Measurements from ENCODE around the gene TTBK2. TPM values are rescaled to one million over a fixed set of nuclear protein-coding genes. Genes with fewer than 3 reads are reported as not detected.
"Not testable (repeated sequence)": the region's sequence is repeated elsewhere in the genome, so short reads cannot be mapped to it uniquely, and the experiment has no call there.

Gene TTBK2
- total RNA-seq, 5 donors from 2014 or later (not counting 1 experiment from before 2014, with no cell fraction given): 26.2 to 30.7 (median 26.9) TPM

DNA sequence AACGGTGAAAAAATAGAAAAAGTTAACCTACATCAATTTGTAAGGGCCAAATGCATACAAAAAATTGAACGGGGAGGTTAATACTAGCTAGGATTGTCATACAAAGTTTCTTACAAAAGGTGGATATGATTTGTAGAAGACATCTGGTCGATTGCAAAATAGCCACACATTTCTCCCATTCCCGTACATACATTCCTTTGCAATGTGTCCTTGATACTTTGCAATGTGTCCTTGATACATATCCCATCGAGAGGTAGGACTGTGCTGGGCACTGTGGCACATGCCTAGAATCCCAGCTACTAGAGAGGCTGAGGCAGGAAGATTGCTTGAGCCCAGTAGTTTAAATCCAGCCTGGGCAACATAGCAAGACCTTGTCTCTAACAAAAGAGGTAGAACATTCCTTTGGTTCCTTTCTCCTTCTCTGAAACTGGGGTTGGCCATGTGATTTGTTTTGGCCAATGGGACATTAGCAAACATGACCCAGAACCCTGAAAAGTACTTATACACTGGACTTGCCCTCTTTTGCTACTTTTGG is 9.5 kb downstream of the TTBK2 start:
- POLR2A ChIA-PET: no interaction called here
- Mint-ChIP-seq H3K9me3 (no peaks in the 10 kb centered on the region), H3K4me3 (no peak overlapping the region), H3K36me3 (peaks cover 5% of the 10 kb centered on the region), H3K4me1 (peaks cover 36 to 59% (median 40%) of the 10 kb centered on the region in 3 donors), H3K27ac (no peak overlapping the region), H3K27me3 (no peaks in the 10 kb centered on the region)
- no peaks in the 10 kb centered on the region for H3K9me3 ChIP-seq
- H3K27ac ChIP-seq (ENCODE audit: low read length): no peak overlapping the region
- H3K27me3 ChIP-seq (replicated peaks in 1 of 2; ENCODE audit: control insufficient read depth in 2 of 2, extremely low read depth in 1 of 2, insufficient read depth in 2 of 2, low read length in 1 of 2): no peaks in the 10 kb centered on the region
- H3K4me3 ChIP-seq (ENCODE audit: control insufficient read depth in 1 of 2, extremely low read depth in 1 of 2, low read length in 1 of 2): no peak overlapping the region
- DNase-seq (no peak), ATAC-seq (replicated peaks in 1 of 4) (no peak)
- 100% methylated on average over 2 of the region's 5 CpGs for WGBS (ENCODE audit: insufficient coverage)
- H3K36me3 ChIP-seq (ENCODE audit: control insufficient read depth in 2 of 2, extremely low read depth in 1 of 2, insufficient read depth in 1 of 2, low read length in 1 of 2): no peaks in the 10 kb centered on the region
- H3K4me1 ChIP-seq (ENCODE audit: control insufficient read depth in 1 of 2, extremely low read depth in 1 of 2, insufficient read depth in 2 of 2, low read length in 2 of 2): no peaks in the 10 kb centered on the region
- CTCF ChIA-PET: interaction anchor here (0.6 to 1.1 kb wide), 2 partner anchors 10 to 204 kb away, joined by 3 to 7 read pairs; no protein-coding TSS in a partner anchor

DNA sequence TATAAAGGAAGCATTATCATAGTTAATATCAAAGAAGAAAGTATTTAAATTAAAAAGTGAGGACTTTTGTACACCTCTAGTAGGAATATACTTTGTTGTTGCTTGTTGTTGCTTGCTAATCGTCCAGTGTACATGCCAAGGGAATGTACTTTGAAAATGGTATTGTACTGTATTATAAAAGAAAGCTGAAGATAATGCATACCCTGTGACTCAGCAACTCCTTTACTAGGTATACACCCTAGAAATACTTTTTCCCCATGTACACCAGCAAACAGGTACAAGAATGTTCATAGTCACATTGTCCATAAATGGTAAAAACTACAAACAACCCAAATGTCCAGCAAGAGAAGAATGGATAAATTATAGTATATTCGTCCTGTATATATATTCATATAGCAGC is 12.0 kb downstream of the TTBK2 start:
- no peak overlapping the region for H3K27ac Mint-ChIP-seq
- no peak overlapping the region for H3K4me3 Mint-ChIP-seq
- Histone ChIP-seq H3K27ac (ENCODE audit: low read length) (no peak overlapping the region), H3K4me1 (ENCODE audit: control insufficient read depth in 1 of 2, extremely low read depth in 1 of 2, insufficient read depth in 2 of 2, low read length in 2 of 2) (no peaks in the 10 kb centered on the region), H3K9me3 (no peaks in the 10 kb centered on the region), H3K4me3 (ENCODE audit: control insufficient read depth in 1 of 2, extremely low read depth in 1 of 2, low read length in 1 of 2) (no peak overlapping the region), H3K27me3 (replicated peaks in 1 of 2; ENCODE audit: control insufficient read depth in 2 of 2, extremely low read depth in 1 of 2, insufficient read depth in 2 of 2, low read length in 1 of 2) (no peaks in the 10 kb centered on the region), H3K36me3 (ENCODE audit: control insufficient read depth in 2 of 2, extremely low read depth in 1 of 2, insufficient read depth in 1 of 2, low read length in 1 of 2) (peaks cover 0 to 4% of the 10 kb centered on the region in 2 donors)
- H3K36me3 Mint-ChIP-seq: peaks cover 5% of the 10 kb centered on the region
- H3K4me1 Mint-ChIP-seq: peaks cover 24 to 40% (median 29%) of the 10 kb centered on the region in 3 donors
- ChIA-PET POLR2A (no interaction called here), CTCF (interaction anchor here in 1 of 2 donors (1.3 kb wide), 1 partner anchor 9 kb away, joined by 5 read pairs; no protein-coding TSS in a partner anchor)
- ATAC-seq (replicated peaks in 1 of 4): no peak
- no peaks in the 10 kb centered on the region for H3K27me3 Mint-ChIP-seq
- DNase-seq: no peak
- H3K9me3 Mint-ChIP-seq: no peaks in the 10 kb centered on the region
- WGBS (ENCODE audit: insufficient coverage): no CpG with 5 or more reads among the region's 2 CpGs

DNA sequence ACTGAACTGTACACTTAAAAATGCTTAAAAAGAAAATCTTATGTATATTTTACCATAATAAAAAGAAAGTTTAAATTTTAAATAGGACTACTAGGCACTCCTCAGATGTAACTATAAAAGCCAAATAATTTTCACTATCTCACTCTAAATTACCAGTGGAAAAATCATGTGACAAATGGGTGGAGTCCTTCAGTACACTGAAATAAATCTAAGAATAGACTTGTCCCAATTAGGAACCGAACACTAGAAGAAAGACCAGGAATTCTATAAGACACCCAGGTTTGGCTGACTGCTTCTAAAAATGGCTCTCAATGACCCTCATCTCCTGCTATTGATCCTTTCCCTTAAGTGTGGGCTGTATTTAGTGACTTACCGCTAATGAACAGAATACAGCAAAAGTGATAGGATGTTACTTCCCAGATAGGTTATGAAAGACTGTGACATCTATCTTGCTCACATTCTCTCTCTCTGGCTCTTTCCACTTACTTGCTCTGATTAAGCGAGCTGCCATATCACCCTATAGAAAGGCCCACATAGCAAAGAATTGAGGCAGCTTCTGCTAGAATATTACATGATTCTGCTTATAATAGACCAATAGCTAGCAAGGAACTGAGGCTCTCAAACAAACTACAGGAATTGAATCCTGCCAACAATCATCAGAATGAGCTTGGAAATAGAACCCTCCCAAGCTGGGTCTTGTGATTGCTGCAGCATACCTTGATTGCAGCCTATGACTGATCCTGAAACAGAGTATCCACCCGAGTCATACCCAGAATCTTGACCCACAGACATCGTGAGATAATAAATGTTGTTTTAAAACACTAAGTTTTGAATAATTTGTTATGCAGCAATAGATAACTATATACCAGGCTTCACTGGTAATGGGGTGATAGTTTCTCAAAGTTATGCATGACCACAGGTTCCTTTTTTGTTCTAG is 16.9 kb downstream of the TTBK2 start:
- H3K4me3 ChIP-seq (ENCODE audit: control insufficient read depth in 1 of 2, extremely low read depth in 1 of 2, low read length in 1 of 2): no peak overlapping the region
- no peaks in the 10 kb centered on the region for H3K27me3 Mint-ChIP-seq
- H3K4me3 Mint-ChIP-seq: no peak overlapping the region
- peaks cover 5 to 15% (median 12%) of the 10 kb centered on the region in 3 donors for H3K4me1 Mint-ChIP-seq
- H3K9me3 ChIP-seq: no peaks in the 10 kb centered on the region
- 100% methylated on average over 1 of the region's 5 CpGs for WGBS (ENCODE audit: insufficient coverage)
- H3K9me3 Mint-ChIP-seq: no peaks in the 10 kb centered on the region
- H3K36me3 ChIP-seq (ENCODE audit: control insufficient read depth in 2 of 2, extremely low read depth in 1 of 2, insufficient read depth in 1 of 2, low read length in 1 of 2): peaks cover 0 to 4% of the 10 kb centered on the region in 2 donors
- H3K27ac Mint-ChIP-seq: no peak overlapping the region
- DNase-seq: no peak
- peaks cover 8% of the 10 kb centered on the region for H3K36me3 Mint-ChIP-seq
- H3K4me1 ChIP-seq (ENCODE audit: control insufficient read depth in 1 of 2, extremely low read depth in 1 of 2, insufficient read depth in 2 of 2, low read length in 2 of 2): no peaks in the 10 kb centered on the region
- no peak for ATAC-seq (replicated peaks in 1 of 4)
- H3K27ac ChIP-seq (ENCODE audit: low read length): no peak overlapping the region
- CTCF ChIA-PET: interaction anchor here in 1 of 2 donors (0.6 kb wide), 1 partner anchor 1371 kb away, joined by 3 read pairs; no protein-coding TSS in a partner anchor
- POLR2A ChIA-PET: no interaction called here
- H3K27me3 ChIP-seq (replicated peaks in 1 of 2; ENCODE audit: control insufficient read depth in 2 of 2, extremely low read depth in 1 of 2, insufficient read depth in 2 of 2, low read length in 1 of 2): no peaks in the 10 kb centered on the region

DNA sequence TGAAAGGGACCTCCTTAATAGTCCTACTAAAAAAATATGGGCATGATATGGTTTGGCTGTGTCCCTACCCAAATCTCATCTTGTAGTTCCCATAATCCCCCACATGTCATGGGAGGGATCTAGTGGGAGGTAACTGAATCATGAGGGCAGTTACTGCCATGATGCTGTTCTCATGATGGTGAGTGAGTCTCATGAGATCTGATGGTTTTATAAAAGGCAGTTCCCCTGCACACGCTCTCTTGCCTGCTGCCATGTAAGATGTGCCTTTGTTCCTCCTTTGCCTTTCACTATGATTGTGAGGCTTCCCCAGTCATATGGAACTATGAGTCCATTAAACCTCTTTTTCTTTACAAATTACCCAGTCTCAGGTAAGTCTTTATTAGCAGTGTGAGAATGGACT is 26.7 kb downstream of the TTBK2 start:
- H3K4me1 Mint-ChIP-seq: peaks cover 0 to 11% (median 6%) of the 10 kb centered on the region in 3 donors
- POLR2A ChIA-PET, DNase-seq: not testable (repeated sequence)

DNA sequence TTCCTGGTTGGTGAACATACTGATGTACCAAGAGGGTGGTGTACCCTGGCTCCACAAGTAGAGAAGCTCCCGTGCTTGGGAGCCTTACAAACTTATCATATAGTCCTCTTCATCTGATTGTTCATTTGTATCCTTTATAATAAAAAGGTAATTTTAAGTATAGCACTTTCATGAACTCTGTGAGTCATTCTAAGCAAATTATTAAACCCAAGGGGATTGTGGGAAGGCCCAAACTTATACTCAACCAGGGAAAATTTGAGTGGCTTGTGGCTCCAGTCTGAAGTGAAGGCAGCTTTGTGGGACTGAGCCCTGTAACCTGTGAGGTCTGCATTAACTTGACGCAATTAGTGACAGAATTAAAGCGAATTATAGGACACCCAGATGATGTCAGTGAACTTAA is 29.0 kb downstream of the TTBK2 start:
- no peak overlapping the region for H3K27ac ChIP-seq (ENCODE audit: low read length)
- no peak overlapping the region for H3K4me3 ChIP-seq (ENCODE audit: control insufficient read depth in 1 of 2, extremely low read depth in 1 of 2, low read length in 1 of 2)
- Mint-ChIP-seq H3K4me1 (peaks cover 0 to 8% (median 2%) of the 10 kb centered on the region in 3 donors), H3K27ac (no peak overlapping the region), H3K27me3 (no peaks in the 10 kb centered on the region), H3K4me3 (no peak overlapping the region), H3K36me3 (peaks cover 16% of the 10 kb centered on the region), H3K9me3 (peaks cover 3 to 6% (median 5%) of the 10 kb centered on the region in 3 donors)
- DNase-seq: no peak
- ChIA-PET CTCF (no interaction called here), POLR2A (interaction anchor here in 1 of 2 donors (0.7 kb wide), 1 partner anchor 62 kb away, joined by 5 read pairs; no protein-coding TSS in a partner anchor)
- no peak for ATAC-seq (replicated peaks in 1 of 4)
- H3K27me3 ChIP-seq (replicated peaks in 1 of 2; ENCODE audit: control insufficient read depth in 2 of 2, extremely low read depth in 1 of 2, insufficient read depth in 2 of 2, low read length in 1 of 2): no peaks in the 10 kb centered on the region
- peaks cover 3% of the 10 kb centered on the region for H3K9me3 ChIP-seq
- 80% methylated on average over 1 of the region's 3 CpGs for WGBS (ENCODE audit: insufficient coverage)
- no peaks in the 10 kb centered on the region for H3K36me3 ChIP-seq (ENCODE audit: control insufficient read depth in 2 of 2, extremely low read depth in 1 of 2, insufficient read depth in 1 of 2, low read length in 1 of 2)
- no peaks in the 10 kb centered on the region for H3K4me1 ChIP-seq (ENCODE audit: control insufficient read depth in 1 of 2, extremely low read depth in 1 of 2, insufficient read depth in 2 of 2, low read length in 2 of 2)

More for the DNA sequence above, 26.7 kb downstream of the TTBK2 start:
- peaks cover 16% of the 10 kb centered on the region for H3K36me3 Mint-ChIP-seq
- H3K4me3 ChIP-seq (ENCODE audit: control insufficient read depth in 1 of 2, extremely low read depth in 1 of 2, low read length in 1 of 2); H3K36me3 ChIP-seq (ENCODE audit: control insufficient read depth in 2 of 2, extremely low read depth in 1 of 2, insufficient read depth in 1 of 2, low read length in 1 of 2); H3K27me3 Mint-ChIP-seq; H3K27ac ChIP-seq (ENCODE audit: low read length); H3K9me3 Mint-ChIP-seq; H3K27me3 ChIP-seq (replicated peaks in 1 of 2; ENCODE audit: control insufficient read depth in 2 of 2, extremely low read depth in 1 of 2, insufficient read depth in 2 of 2, low read length in 1 of 2); CTCF ChIA-PET; H3K27ac Mint-ChIP-seq; H3K4me1 ChIP-seq (ENCODE audit: control insufficient read depth in 1 of 2, extremely low read depth in 1 of 2, insufficient read depth in 2 of 2, low read length in 2 of 2); ATAC-seq (replicated peaks in 1 of 4); H3K4me3 Mint-ChIP-seq; H3K9me3 ChIP-seq: not testable (repeated sequence)
- no CpG with 5 or more reads among the region's 1 CpG for WGBS (ENCODE audit: insufficient coverage)

DNA sequence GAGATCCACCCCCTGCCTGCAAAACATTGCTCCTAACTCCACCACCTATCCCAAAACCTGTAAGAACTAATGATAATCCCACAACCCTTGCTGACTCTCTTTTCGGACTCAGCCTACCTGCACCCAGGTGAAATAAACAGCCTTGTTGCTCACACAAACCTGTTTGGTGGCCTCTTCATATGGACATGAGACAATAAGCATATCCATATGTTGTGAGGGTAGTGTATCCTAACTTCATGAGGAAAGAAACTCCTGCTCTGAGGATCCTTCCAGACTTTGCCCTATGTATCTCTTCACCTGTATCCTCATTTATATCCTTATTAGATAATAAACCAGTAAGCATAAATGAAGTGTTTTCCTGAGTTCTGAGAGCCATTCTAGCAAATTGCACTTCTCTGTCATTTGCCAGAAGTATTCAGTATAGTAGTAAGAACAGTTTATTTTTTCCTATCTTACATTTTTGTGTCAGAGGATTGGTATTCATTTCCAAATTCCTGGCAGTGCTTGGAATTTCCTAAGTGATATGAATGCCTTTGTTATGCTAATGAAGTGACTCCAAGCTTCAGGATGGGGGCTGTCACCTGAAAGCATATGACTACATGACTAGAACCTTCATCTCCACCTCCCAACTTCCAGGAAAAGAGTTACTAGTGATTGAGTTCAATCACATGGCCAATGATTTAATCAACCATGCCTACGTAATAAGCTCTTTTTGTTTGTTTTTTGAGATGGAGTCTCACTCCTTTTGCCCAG is 30.2 kb downstream of the TTBK2 start:
- Mint-ChIP-seq H3K4me3 (no peak overlapping the region), H3K27me3 (no peaks in the 10 kb centered on the region), H3K36me3 (peaks cover 16% of the 10 kb centered on the region), H3K27ac (no peak overlapping the region), H3K9me3 (peaks cover 4 to 16% (median 8%) of the 10 kb centered on the region in 3 donors), H3K4me1 (peaks cover under 1 to 3% (median 2%) of the 10 kb centered on the region in 3 donors)
- ChIA-PET POLR2A (no interaction called here), CTCF (no interaction called here)
- H3K4me3 ChIP-seq (ENCODE audit: control insufficient read depth in 1 of 2, extremely low read depth in 1 of 2, low read length in 1 of 2): no peak overlapping the region
- H3K27me3 ChIP-seq (replicated peaks in 1 of 2; ENCODE audit: control insufficient read depth in 2 of 2, extremely low read depth in 1 of 2, insufficient read depth in 2 of 2, low read length in 1 of 2): no peaks in the 10 kb centered on the region
- no peaks in the 10 kb centered on the region for H3K4me1 ChIP-seq (ENCODE audit: control insufficient read depth in 1 of 2, extremely low read depth in 1 of 2, insufficient read depth in 2 of 2, low read length in 2 of 2)
- H3K9me3 ChIP-seq: peaks cover 3% of the 10 kb centered on the region
- no peak for ATAC-seq (replicated peaks in 1 of 4)
- no peak overlapping the region for H3K27ac ChIP-seq (ENCODE audit: low read length)
- no peaks in the 10 kb centered on the region for H3K36me3 ChIP-seq (ENCODE audit: control insufficient read depth in 2 of 2, extremely low read depth in 1 of 2, insufficient read depth in 1 of 2, low read length in 1 of 2)
- DNase-seq: no peak
- WGBS (ENCODE audit: insufficient coverage): 80% methylated on average over 1 of the region's 2 CpGs
